HG02852 (cell line): Measurements from ENCODE around the gene IQSEC1.

Experiments used
- ATAC-seq: cut with Tn5 transposase; IDR thresholded peaks from one replicate; pipeline ENCODE4 v1.9.1; 2021; ENCODE audit warnings: mild to moderate bottlenecking, moderate library complexity; ENCODE audit not compliant: unreplicated experiment

Gene IQSEC1

GRCh38 chr3:13073326-13074005, at the start of gene IQSEC1:
TSS of gene IQSEC1 (minus strand) at chr3:13073429. CDS start at chr3:13073014, 415 bp downstream.
- ATAC-seq = peak; percentile 60

- ATAC-seq = no peak
These were observed 49.1 kb upstream of the IQSEC1 start for GRCh38 chr3:13122081-13123012.

- ATAC-seq = no peak
These were observed 48.3 kb upstream of the IQSEC1 start for GRCh38 chr3:13121553-13122001.

DNA sequence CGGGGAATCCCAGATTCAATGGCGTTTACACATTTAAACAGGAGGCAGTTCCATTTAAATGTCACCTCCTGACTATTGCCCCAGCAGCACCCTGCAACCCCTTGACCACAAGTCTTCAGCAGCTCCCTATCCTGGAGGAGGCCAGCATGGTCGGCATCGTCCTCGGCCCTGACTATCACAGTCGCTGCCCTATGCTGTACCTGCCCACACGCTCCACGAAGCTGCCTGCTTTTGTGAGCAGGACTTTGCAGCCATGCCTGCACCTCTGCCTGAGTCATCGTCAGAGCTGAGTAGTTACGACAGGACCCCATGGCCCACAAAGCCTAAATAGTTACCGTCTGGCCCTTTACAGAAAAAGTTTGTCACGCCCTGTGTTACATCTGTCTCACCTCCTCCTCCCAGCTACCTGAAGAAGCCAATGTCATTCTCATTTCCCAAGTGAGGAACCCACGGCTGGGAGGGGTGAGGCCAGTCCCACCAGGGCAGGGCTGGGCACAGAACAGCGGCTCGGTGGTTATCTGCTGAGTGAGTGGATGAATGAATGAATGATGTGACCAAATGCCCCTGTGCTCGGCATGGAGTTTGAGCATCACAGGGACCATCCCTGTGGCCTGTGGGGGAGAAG, 47.8 kb upstream of the IQSEC1 start:
- ATAC-seq = no peak

- ATAC-seq = no peak
These were observed 47.2 kb upstream of the IQSEC1 start for GRCh38 chr3:13120289-13120927.

GRCh38 chr3:13119471-13120220, 46.4 kb upstream of the IQSEC1 start:
- ATAC-seq = no peak

DNA sequence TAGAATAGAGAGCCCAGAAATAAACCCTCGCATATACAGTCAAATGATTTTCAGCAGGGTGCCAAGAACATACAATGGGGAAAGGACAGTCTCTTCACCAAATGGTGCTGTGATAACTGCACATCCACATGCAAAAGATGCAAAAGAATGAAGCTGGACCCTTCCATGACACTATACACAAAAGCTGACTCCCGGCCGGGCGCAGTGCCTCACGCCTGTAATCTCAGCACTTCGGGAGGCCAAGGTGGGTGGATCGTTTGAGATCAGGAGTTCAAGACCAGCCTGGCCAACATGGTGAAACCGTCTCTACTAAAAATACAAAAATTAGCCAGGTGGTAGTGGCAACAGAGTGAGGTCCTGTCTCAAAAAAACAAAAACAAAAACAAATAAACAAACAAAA, 43.2 kb upstream of the IQSEC1 start:
- no peak for ATAC-seq

DNA sequence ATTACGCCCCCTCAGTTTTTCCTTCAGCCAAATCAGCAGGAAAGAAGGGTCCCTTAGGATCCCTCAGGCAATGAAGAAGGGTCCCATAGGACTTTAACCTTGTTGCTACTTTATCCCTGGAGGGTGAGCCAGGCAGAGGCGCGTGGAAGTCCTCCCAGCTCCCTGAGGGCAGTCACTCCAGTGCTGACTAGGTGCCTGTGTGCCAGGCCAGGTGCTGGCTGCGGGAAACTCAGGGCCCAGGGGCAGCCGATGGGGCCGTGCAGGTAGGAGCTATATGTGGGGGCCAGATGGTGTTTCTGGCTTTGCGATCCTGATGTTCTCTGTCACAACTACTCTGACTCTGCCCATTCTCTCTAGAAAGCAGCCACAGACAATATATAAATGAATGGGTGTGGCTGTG, 42.8 kb upstream of the IQSEC1 start:
- ATAC-seq = no peak

DNA sequence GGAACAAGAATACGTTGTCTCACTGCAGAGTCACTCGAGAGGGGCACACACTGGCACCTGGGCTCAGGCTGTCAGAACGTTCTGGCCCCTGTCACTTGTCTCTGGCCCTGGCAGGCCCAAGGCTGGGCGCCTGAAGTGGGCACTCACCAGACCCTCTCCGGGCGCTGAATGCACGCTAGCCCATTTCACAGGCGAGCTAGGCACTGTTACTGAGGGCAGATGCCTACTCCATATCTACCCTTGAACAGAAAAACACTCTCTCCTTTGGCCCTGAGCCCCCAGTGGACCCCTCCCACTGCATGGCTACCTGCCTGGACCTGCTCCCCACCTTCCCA, 42.3 kb upstream of the IQSEC1 start:
- ATAC-seq = no peak

DNA sequence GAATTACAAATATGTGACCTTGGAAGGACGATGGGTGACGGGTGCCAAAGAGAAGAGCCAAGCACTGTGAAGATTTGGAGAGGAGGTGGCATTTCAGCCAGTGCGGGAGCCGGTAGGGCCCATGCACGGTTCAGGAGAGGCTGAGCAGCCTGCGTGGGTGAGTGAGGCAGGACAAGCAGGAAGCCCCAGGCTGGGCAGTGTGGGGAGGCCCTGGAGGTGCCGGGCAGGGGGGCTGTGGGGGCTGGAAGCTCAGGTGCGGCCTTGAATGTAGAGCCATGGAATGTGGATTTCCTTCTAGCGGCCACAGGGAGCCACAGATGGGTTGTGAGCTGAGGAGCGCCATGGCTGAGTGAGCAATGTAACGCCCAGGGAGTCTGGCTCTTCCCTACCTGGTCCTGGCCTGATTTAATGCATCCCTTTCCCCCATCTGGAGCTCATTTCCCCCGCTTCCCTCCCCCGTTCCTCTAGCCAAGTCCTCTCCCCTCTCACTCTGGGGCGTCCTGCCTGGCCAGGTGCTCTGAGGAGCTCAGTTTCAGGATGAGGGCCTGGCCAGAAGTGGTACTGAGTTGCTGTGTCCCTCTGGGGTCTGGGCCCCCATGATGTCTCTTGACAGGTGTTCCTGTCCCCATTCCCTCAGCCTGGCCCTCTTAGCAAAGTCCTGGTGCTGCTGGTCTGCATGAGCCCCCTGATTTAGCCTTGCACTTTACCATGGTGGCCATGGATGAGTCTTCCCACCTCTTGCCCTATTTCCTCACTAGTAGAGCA, 41.8 kb upstream of the IQSEC1 start:
- ATAC-seq = no peak

DNA sequence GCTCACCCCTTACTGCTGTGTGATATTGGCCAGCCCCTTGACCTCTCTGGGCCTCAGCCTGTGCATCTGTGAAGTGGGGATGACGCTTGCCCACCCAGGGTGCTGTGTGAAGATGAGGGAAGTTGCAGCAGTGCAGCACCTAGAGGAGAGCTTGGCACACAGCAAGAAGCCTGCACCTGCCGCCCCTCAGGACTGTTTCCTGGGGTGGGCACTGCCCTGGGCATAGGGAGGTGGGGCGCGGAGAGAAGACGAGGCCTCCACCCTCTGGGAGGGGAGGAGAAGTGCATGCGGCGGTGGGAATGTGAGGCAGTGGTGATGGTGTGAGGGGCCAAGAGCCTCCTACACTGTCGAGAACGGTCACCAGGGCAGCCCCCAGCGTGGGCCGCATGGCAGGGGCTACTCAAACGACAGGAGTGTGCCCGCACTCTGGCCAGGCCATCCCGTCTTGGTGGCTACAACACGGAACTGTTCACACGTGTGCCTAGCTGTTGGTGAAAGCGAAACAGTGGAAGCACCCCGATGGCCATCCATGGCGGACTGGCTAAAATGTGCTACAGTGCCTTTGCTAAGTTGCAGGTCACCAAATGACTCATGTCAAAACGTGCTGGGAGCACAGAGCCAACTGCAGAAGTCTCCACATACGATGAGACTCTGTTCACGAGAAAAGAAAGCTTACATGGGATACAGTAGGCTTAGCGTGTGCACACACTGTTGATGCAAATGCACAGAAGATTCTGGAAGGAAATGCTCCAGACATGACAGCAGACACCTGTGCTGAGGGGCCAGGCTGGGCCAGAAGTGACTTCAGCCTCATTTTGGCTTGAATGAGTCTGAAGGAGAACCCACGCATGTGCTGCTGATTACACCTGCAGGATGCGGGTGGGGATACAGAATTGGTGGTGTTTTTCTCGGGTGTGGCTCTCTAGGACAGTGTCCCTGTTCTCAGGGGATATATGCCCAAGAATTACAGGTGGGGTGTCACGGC, 40.4 kb upstream of the IQSEC1 start:
- ATAC-seq = no peak

DNA sequence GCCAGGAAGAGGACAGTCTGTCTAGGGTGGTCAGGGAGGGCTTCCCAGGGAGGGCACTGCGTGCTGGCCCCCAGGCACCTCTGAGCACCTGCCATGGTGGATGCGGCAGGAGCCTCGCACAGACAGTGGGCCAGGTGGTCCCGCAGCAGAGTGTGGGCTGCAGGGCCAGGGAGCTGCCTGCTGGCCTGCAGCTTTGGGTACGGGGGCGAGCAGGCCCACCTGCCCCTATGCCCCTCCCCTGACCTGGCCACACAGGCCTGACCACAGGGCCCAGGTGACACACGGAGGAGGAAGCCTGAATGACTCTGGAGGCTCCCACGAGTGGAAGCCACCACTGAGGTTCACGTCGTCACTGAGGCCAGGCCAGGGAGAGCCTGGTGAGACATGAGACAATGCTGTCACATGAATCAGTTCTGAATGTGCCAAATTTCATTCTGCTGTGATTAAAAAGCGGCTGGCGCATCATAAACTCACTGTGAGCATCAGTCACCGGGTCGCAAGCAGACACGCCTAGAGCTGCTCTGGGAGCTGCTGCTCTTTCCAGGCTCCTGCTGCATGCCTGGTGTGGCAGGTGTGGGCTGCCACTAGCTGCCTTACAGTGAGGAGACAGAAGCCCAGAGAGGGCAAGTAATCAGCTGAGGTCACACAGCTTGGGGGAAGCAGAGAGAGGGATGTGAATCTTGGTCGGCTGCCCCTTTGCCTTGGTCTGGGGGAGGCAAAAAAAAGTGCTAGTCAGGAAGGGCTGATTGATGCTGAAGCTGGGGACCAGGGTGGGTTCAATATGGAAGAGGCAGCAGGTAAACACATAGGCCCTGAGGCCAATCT, 39.5 kb upstream of the IQSEC1 start:
- no peak for ATAC-seq

DNA sequence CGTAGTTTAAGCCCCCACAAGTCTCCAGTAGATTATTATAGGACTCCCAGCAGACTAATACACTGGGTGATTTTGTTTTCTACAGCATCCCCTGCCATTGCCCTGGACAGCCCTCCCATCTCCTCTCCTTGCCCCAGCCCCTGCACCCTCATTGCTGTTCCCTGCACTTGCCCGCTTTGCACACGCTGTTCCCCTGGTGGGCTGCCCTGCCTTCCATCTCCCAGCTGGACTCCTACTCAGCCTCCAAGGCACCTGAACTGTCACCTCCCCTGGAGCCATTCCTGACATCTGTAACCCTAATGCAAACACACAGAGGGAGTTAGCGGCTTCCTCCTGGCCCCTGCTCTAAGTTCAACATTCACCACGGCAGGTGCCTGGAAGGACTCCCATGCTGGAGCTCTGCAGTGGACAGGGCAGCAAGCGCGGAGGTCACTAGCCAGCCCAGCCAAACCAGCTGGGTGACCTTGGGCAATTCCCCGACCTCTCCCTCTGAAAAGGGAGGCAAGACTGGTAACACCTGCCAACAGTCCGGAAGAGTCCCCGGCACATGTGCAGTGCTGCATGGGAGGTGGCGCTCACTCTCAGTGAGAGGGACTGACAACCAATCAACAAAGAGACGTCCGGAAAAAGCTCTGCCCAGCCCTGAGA, 38.8 kb upstream of the IQSEC1 start:
- no peak for ATAC-seq

GRCh38 chr3:13111173-13111872, 38.1 kb upstream of the IQSEC1 start:
- ATAC-seq = no peak

DNA sequence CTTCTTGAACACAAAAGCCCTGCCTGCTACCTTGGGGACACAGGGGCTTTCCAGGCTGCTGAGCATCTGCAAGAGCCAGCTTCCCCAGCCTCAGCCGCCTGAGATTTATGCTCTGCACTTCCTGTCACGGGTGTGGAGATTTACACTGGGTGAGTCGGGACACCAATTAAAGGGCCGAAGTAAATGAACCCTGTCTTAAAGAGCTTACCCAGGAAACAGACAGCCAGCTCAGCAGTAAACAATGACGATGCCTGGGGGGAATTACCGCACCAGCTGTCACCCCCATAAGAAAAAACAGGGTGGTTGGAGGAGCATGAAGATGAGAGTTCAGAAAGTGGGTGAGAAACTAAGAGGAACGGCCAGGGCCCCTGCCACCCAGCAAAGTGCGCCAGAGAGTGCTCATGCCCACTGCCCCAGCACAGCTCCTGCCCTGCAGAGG, 37.5 kb upstream of the IQSEC1 start:
- peak; percentile 75 for ATAC-seq

- no peak for ATAC-seq
These were observed 36.3 kb upstream of the IQSEC1 start for GRCh38 chr3:13109516-13109915.

DNA sequence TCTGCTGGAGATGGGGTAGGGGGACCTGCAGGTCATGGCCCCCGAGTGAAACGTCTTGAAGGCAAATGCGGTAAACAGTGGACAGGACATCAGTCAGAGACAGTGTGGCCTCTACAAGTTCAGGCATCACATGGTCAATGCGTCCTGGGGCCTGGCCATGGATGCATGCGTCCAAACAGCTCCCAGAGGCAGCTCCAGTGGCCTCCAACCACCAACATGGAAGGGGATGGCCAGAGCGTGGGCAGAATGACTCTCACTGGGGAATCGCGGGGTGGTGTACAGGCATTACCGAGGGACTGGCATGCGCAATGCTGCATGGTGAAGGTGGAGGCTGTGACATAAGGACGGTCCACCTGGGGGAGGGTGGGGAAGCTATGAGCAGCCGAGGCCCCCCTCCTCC, 35.6 kb upstream of the IQSEC1 start:
- no peak for ATAC-seq
